ENCODE data around the gene ILDR1.
"Not testable (repeated sequence)": the region's sequence is repeated elsewhere in the genome, so short reads cannot be mapped to it uniquely, and the experiment has no call there.

ILDR1 gene

GRCh38 chr3:121956363-121956762, 65.7 kb downstream of the ILDR1 start:
- TF ChIP-seq, protein P1, sequence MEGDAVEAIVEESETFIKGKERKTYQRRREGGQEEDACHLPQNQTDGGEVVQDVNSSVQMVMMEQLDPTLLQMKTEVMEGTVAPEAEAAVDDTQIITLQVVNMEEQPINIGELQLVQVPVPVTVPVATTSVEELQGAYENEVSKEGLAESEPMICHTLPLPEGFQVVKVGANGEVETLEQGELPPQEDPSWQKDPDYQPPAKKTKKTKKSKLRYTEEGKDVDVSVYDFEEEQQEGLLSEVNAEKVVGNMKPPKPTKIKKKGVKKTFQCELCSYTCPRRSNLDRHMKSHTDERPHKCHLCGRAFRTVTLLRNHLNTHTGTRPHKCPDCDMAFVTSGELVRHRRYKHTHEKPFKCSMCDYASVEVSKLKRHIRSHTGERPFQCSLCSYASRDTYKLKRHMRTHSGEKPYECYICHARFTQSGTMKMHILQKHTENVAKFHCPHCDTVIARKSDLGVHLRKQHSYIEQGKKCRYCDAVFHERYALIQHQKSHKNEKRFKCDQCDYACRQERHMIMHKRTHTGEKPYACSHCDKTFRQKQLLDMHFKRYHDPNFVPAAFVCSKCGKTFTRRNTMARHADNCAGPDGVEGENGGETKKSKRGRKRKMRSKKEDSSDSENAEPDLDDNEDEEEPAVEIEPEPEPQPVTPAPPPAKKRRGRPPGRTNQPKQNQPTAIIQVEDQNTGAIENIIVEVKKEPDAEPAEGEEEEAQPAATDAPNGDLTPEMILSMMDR (conservative IDR thresholded peaks at IDR 0.05; ENCODE audit: low read depth, low read length), result no peak
- no peak for DNase-seq (ENCODE audit: low read depth)
- H3K4me3 ChIP-seq (ENCODE audit: low read length), result no peak overlapping the region

DNA sequence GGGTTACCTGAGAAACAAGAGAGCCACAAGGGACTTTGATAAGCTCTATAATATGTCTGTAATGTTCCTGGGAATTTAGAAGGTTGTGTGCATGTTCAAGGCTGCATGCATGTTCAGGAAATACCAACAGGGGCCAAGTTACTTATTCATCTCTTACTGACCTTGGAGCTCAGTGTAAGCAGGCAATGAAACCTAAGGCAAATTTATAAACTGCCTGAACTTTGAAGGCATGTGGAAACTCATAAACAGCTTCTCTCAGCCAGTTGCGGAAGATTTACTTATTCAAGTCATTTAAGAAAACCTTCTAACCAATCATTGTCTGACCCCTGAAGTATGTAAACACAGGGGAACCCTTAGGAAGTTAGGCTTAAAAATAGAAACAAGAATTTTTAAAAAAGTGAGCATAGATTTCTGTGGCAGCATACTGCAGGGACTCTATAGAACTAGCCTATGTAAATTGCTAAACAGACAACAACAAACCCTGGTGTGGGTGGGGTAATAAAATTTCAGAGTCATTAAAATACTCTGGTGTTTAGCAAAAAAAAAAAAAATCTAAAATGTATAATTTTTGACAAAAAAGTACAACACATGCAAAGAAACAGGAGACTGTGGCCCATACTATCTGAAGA, 70.6 kb downstream of the ILDR1 start:
- no peak overlapping the region for H3K4me3 ChIP-seq (ENCODE audit: low read length)
- TF ChIP-seq, protein P1 (conservative IDR thresholded peaks at IDR 0.05; ENCODE audit: low read depth, low read length), result no peak
- DNase-seq (ENCODE audit: low read depth), result no peak

- TF ChIP-seq, protein P1 (conservative IDR thresholded peaks at IDR 0.05; ENCODE audit: low read depth, low read length), result no peak
- DNase-seq (ENCODE audit: low read depth), result no peak
Measured at GRCh38 chr3:121948641-121949040, 73.4 kb downstream of the ILDR1 start.

DNA sequence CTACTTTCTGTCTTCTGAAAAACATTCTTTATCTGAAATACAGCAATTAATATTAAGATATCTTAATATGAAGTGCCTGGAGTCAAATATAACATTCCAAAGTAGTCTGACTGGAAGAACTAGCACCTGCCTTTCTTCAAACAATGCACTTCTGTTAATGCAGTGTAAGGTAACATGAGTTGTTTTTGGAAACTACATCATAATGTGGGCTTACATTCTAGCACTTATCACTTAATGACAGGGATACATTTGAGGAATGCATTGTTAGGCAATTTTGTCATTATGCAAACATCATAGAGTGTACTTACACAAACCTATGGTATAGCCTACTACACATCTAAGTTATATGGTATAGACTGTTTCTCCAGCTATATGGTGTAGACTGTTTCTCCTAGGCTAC, 78.6 kb downstream of the ILDR1 start:
- no peak overlapping the region for H3K4me3 ChIP-seq (ENCODE audit: low read length)
- TF ChIP-seq, protein P1 (conservative IDR thresholded peaks at IDR 0.05; ENCODE audit: low read depth, low read length), result no peak
- no peak for DNase-seq (ENCODE audit: low read depth)

More at GRCh38 chr3:121948641-121949040, 73.4 kb downstream of the ILDR1 start:
- no peak overlapping the region for H3K4me3 ChIP-seq (ENCODE audit: low read length)

GRCh38 chr3:121942116-121942786, 79.8 kb downstream of the ILDR1 start:
- TF ChIP-seq, protein P1 (conservative IDR thresholded peaks at IDR 0.05; ENCODE audit: low read depth, low read length), result no peak
- H3K4me3 ChIP-seq (ENCODE audit: low read length), result no peak overlapping the region
- no peak for DNase-seq (ENCODE audit: low read depth)

DNA sequence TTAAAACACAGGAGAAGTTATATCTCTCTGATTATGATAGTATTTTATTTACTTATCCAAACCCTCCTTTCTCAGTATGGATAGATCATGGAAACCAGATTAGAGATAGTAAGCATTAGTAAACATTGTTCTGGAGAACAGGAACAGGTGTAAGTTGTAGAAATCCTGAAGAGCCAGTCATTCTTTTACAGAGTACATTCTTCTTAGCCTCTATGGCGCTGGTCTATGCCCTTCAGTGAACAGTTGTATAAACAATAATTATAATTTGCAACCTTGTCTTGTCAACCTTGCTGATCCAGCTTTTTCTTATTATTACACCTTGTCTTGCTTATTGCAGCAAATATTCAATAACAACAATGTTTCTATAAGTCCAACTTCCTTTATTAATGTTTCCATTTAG, 80.5 kb downstream of the ILDR1 start:
- H3K4me3 ChIP-seq (ENCODE audit: low read length), result no peak overlapping the region
- TF ChIP-seq, protein P1 (conservative IDR thresholded peaks at IDR 0.05; ENCODE audit: low read depth, low read length), result no peak
- DNase-seq (ENCODE audit: low read depth), result no peak

GRCh38 chr3:121938141-121938855, 83.7 kb downstream of the ILDR1 start:
- H3K4me3 ChIP-seq (ENCODE audit: low read length), result not testable (repeated sequence)

More at GRCh38 chr3:121938141-121938855, 83.7 kb downstream of the ILDR1 start:
- not testable (repeated sequence) for DNase-seq (ENCODE audit: low read depth)
